HG02759 (cell line): Measurements from ENCODE around the gene UBC.

Source experiments
- ATAC-seq: cut with Tn5 transposase; IDR thresholded peaks from one replicate; pipeline ENCODE4 v1.9.1; 2021; ENCODE audit warnings: mild to moderate bottlenecking, moderate library complexity; ENCODE audit not compliant: unreplicated experiment

Gene UBC

DNA sequence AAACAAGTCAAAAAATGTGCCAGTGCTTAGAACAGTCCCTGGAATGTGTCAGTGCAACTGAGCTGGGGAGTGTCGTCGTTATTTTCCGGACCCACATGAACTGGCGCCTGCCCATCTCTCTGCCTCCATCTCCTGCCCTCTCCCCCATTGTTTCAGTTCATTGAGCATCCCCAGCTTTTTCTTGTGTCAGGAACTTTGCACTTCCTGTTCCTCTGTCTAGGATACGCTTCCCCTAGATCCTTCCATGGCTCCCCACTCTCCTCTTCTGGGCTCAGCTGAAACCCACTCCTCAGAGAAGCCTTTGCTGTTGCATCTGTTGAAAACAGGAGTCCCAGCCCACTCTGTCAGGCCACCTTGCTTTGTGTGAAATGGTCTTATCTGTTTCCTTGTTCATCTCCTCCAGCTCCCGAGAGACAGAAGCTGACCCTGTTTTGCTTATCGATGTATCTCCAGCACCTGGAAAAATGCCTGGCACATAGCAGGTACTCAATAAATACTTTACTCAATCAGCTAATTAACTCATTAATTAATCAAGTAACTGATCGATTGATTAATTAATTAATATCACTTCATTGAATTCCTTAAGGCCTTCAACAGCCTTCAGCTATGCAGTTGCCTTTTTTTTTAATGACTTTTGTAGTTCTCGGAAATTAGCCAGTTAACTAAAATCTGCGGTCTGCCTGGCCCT lies 48.1 kb downstream of the UBC start:
- no peak for ATAC-seq

- no peak for ATAC-seq
Observed at GRCh38 chr12:124865728-124866127, 48.7 kb downstream of the UBC start.

DNA sequence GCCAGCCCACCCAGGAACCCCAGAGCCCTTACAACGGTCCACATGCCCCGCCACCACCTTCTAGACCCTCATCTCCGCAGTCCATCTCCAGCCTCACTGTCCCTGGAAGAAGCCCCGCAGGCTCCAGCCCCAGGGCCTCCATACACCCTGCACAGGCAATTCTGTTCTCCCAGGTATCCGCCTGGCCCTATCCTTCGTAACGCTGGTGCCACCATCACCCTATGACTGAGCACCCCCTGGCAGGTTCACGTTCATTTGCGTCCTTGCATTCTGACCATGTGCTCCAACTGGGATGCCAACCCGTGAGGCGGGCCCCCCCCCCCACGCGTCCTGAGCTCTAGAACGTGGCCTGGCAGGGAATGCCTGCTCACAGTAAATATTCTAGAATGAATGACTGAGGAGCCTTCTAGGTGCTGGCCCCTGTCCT lies 50.1 kb downstream of the UBC start:
- ATAC-seq = no peak

- ATAC-seq = peak; percentile 80
Observed at GRCh38 chr12:124863416-124864325, 50.8 kb downstream of the UBC start, which contains the start of gene SCARB1. SCARB1 (minus strand) TSS chr12:124863864; CDS start chr12:124863720, 144 bp downstream.

- peak; percentile 14 for ATAC-seq
Observed at GRCh38 chr12:124862768-124863415, 51.6 kb downstream of the UBC start.

DNA sequence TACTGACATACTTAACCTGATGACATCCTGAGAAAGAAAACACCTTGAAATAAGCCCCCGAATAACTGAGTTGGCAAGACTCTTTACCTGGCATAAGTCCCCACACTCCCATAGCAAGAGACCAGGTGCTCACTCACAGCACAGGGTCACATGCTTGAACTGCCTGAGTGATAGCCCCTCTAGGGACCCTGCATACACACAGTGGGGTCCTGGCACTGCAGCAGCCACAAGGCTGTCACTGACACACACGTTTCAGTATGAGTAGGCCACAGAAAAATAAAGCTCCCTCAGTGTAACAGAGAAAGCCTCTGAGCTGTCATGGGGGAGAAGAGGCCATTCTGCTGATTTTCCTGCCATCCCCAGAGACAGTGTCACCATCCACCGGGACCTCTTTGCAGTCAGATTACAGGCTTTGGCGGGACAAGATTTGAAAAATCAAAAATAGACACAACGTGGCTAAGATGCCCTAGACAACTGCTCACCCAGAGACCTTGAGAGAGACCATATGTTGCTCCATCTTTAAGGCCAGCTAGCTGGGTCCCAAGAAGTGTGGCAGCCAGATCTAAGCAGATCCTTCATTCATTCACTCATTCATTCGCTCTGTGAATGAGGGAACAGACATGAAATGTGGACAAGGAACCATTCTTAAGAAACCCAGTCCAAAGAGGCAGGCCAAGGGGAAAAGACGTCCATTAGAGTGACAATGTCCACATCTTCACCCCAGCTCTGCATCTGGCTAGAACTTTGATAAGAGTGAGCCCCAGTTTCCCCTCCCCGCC lies 52.4 kb downstream of the UBC start:
- ATAC-seq = peak; percentile 31
